Natural killer cell treated with Interleukin-12 subunit alpha and Interleukin-12 subunit beta and Interleukin-15 and Interleukin-18, amount 100 ng/mL, for 72 hours (primary cell): ENCODE measurements around the gene SUMO4. TPM values are rescaled to one million over a fixed set of nuclear protein-coding genes. Genes with fewer than 3 reads are reported as not detected.

Experiments used
- ATAC-seq, 2 donors: fragments of 150-1000 bp; cut with Tn5 transposase in 1 of 2; sonication (Bioruptor Pico), chemical (Tn5 transposase) in 1 of 2; 2 replicates each; pipeline ENCODE4 v1.10.0; 2021
- DNase-seq: peaks from one replicate; pipeline ENCODE4 v3.0.0; 2022; ENCODE audit warnings: low spot score
- H3K27ac Mint-ChIP-seq, 2 donors: 1 replicate in 1 of 2; 2 replicates in 1 of 2; pipeline ENCODE4 v1.8.0; 2022; ENCODE audit warnings: mixed read lengths in 2 of 2, mild to moderate bottlenecking in 1 of 2, moderate library complexity in 1 of 2
- H3K27me3 Mint-ChIP-seq, 2 donors: 1 replicate in 1 of 2; 2 replicates in 1 of 2; pipeline ENCODE4 v1.8.0; 2022; ENCODE audit warnings: mixed read lengths in 2 of 2
- H3K36me3 Mint-ChIP-seq: one replicate; pipeline ENCODE4 v1.8.0; 2022; ENCODE audit warnings: mixed read lengths
- H3K4me1 Mint-ChIP-seq, 2 donors: 1 replicate in 1 of 2; 2 replicates in 1 of 2; pipeline ENCODE4 v1.8.0; 2022; ENCODE audit warnings: low read depth in 2 of 2, mixed read lengths in 2 of 2, mild to moderate bottlenecking in 1 of 2
- H3K4me3 Mint-ChIP-seq: one replicate; pipeline ENCODE4 v1.8.0; 2022; ENCODE audit warnings: mixed read lengths
- H3K9me3 Mint-ChIP-seq: 2 replicates; pipeline ENCODE4 v1.8.0; 2022; ENCODE audit warnings: mixed read lengths
- total RNA-seq, 2 donors: library from RNA; stranded (reverse); gene quantifications; one replicate each; pipeline ENCODE4 v1.2.3, GENCODE V29; 2022

The SUMO4 gene
- total RNA-seq: 10 to 100 TPM in 1 of 2 donors, 1 to 10 TPM in 1; 9.0 to 23.2 TPM

DNA sequence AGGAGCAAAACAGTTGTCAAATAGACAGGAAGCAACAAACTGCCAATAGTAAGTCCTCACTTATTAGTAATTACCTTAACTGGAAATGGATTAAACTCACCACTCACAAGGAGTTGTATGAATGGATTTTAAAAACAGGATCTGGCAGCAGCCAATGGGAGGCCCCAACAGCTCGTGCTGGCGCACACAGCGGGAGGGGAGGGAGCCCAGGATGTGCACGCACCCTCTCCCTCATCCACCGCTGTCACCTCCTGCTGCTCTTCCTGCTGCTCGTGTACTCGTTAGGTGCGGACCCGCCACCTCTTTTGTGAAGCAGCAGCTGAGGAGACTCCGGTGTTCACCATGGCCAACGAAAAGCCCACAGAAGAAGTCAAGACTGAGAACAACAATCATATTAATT lies at the start of gene SUMO4:
Gene SUMO4, plus strand, starts transcription at position 213 of the 400 bp plus-strand sequence. Its CDS starts 130 bp downstream, at position 343.
- peaks cover 24 to 25% of the 10 kb centered on the region in 2 donors for H3K4me1 Mint-ChIP-seq
- H3K36me3 Mint-ChIP-seq: peaks cover 58% of the 10 kb centered on the region
- H3K4me3 Mint-ChIP-seq: no peak within 1 kb of the TSS
- H3K27me3 Mint-ChIP-seq: no peaks in the 10 kb centered on the region
- H3K27ac Mint-ChIP-seq: no peak within 1 kb of the TSS
- ATAC-seq (no peak), DNase-seq (no peak)
- H3K9me3 Mint-ChIP-seq: no peaks in the 10 kb centered on the region

DNA sequence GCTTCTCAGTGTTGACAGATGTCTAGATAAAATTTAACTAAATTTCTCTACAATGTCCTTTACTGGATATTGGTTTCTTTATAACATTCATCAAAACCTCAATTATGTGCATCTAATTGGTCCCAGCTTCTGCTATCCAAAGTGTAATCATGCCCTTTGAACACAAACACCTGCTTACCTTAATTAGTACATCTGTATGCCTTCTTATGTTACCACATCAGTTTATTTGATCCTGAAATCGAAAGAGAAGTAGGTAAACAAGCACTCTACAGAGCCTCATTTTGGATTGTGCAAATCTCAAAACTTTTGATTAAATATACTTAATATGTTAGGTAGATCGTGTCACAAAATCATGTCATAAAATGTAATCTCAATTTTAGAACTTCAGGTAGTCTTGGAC lies 46.1 kb upstream of the SUMO4 start:
- Mint-ChIP-seq H3K27ac (no peak overlapping the region), H3K27me3 (no peaks in the 10 kb centered on the region), H3K36me3 (no peaks in the 10 kb centered on the region), H3K4me1 (peaks cover 33 to 35% of the 10 kb centered on the region in 2 donors), H3K9me3 (no peaks in the 10 kb centered on the region), H3K4me3 (no peak overlapping the region)
- DNase-seq (no peak), ATAC-seq (no peak)

DNA sequence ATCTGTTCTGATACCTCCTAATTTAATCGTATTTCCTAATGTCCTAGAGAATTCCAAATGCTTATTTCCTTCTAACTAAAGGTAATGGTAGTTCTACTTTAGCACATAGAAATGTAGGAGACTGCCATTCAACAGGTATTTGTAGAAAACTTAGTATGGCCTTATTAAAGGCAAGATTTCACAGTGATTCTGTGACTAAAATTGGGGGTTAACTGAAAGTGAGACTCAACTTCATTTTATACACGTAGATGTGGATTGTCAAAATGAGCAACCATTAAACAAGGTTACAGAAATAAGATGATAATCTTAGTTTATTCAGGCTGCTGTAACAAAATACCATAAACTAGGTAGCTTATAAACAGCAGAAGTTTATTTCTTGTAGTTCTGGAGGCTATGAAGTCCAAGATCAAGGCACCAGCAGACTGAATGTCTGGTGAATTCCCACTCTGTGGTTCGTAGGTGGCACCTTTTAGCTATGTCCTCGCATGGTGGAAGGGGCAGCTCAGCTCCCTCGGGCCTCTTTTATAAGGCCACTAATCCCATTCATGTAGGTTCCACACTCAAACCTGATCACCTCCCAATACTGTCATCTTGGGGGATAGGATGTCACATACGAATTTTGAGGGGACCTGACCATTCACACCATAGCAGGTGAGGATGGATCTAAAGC lies 43.8 kb upstream of the SUMO4 start:
- H3K9me3 Mint-ChIP-seq: no peaks in the 10 kb centered on the region
- ATAC-seq (no peak), DNase-seq (no peak)
- no peaks in the 10 kb centered on the region for H3K27me3 Mint-ChIP-seq
- peaks cover 39 to 42% of the 10 kb centered on the region in 2 donors for H3K4me1 Mint-ChIP-seq
- H3K27ac Mint-ChIP-seq: no peak overlapping the region
- no peaks in the 10 kb centered on the region for H3K36me3 Mint-ChIP-seq
- no peak overlapping the region for H3K4me3 Mint-ChIP-seq

DNA sequence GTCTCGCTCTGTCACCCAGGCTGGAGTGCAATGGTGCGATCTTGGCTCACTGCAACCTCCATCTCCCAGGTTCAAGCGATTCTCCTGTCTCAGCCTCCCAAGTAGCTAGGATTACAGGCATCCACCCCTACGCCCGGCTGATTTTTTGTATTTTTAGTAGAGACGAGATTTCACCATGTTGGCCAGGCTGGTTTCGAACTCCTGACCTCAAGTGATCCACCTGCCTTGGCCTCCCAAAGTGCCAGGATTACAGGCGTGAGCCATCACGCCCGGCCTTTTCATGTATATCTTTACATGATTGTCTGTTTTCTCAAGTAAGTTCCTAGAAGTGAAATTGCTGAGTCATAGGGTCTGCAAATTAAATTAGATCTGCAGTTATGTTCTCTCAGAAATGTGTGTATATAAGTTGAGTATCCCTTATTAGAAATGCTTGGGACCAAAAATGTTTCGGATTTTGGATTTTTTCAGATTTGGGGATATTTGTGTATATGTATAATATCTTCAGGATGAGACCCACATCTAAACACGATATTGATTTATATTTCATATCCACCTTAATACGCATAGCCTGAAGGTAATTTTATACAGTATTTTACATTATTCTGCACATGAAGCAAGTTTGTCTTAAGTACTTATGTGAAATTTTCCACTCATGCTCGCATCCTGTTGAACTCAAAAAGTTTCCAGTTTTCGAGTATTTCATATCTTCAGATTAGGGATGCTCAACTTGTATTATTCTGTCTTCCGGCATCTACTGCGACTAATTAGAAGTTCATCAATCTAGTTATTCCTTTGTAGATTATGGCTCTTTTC lies 42.1 kb upstream of the SUMO4 start:
- peaks cover 8% of the 10 kb centered on the region for H3K36me3 Mint-ChIP-seq
- no peak overlapping the region for H3K4me3 Mint-ChIP-seq
- no peak for ATAC-seq

DNA sequence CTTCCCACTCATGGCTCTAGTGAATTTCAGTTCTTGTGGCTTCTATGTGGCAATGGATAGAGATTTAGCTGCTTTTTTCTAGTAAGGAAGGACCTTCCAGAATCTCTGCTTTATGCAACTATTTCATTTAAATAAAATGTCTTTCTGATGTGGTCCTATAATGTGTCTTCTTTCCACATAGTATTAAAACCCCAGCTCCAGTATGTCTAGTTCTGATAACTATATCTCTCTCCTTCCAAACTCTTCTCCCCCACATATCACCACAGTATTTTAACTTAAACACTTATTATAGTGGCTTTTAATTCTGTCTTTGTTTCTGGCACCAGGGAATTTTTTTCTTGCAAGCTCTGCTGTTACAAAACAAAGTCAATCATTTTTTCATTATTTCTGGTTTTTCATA lies 40.6 kb upstream of the SUMO4 start:
- no peak for ATAC-seq
- H3K9me3 Mint-ChIP-seq: no peaks in the 10 kb centered on the region

More for the DNA sequence above, 42.1 kb upstream of the SUMO4 start:
- Mint-ChIP-seq H3K27me3 (no peaks in the 10 kb centered on the region), H3K27ac (peak overlapping the region in 1 of 2 donors; percentile 22), H3K9me3 (no peaks in the 10 kb centered on the region), H3K4me1 (peaks cover 42 to 46% of the 10 kb centered on the region in 2 donors)
- DNase-seq: no peak

DNA sequence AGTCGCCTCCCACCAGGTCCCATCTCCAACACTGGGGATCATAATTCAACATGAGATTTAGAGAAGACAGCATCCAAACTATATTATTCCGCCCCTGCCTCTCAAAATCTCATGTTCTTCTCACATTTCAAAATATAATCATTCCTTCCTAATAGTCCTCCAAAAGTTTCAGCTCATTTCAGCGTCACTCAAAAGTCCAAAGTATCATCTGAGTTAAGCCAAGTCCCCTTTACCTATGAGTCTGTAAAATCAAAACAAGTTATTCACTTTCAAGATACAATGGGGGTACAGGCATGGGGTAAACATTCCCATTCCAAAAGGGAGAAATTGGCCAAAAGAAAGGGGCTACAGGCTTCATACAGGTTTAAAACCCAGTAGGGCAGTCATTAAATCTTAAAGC lies 39.5 kb upstream of the SUMO4 start:
- no peak for ATAC-seq
- H3K4me3 Mint-ChIP-seq: no peak overlapping the region

More for the DNA sequence above, 40.6 kb upstream of the SUMO4 start:
- Mint-ChIP-seq H3K4me1 (peaks cover 40 to 46% of the 10 kb centered on the region in 2 donors), H3K4me3 (no peak overlapping the region), H3K36me3 (peaks cover 14% of the 10 kb centered on the region), H3K27ac (peak overlapping the region in 1 of 2 donors; percentile 22), H3K27me3 (no peaks in the 10 kb centered on the region)
- DNase-seq: no peak

DNA sequence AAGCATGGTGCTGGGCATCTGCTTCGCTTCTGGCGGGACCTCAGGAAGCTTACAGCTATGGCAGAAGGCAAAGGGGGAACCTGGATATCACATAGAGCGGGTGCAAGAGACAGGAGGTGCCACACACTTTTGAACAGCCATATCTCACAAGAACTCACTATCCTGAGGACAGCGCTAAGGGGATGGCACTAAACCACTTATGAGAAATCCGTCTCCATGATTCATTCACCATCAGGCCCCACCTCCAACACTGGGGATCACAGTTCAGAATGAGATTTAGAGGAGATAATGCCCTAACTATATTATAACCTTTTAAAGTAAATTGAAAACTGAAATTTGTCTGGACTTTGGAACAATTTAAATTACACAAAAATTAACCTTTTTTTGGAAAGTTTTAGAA lies 37.8 kb upstream of the SUMO4 start:
- H3K27me3 Mint-ChIP-seq: no peaks in the 10 kb centered on the region
- no peak for DNase-seq
- peak overlapping the region in 1 of 2 donors; percentile 3 for H3K27ac Mint-ChIP-seq
- peak overlapping the region; percentile 0 for H3K4me3 Mint-ChIP-seq
- H3K4me1 Mint-ChIP-seq: peaks cover 34 to 46% of the 10 kb centered on the region in 2 donors
- no peaks in the 10 kb centered on the region for H3K9me3 Mint-ChIP-seq
- peaks cover 14% of the 10 kb centered on the region for H3K36me3 Mint-ChIP-seq
- ATAC-seq: no peak

More for the DNA sequence above, 39.5 kb upstream of the SUMO4 start:
- Mint-ChIP-seq H3K9me3 (no peaks in the 10 kb centered on the region), H3K36me3 (peaks cover 14% of the 10 kb centered on the region), H3K4me1 (peaks cover 40 to 49% of the 10 kb centered on the region in 2 donors), H3K27ac (no peak overlapping the region), H3K27me3 (no peaks in the 10 kb centered on the region)
- DNase-seq: no peak

DNA sequence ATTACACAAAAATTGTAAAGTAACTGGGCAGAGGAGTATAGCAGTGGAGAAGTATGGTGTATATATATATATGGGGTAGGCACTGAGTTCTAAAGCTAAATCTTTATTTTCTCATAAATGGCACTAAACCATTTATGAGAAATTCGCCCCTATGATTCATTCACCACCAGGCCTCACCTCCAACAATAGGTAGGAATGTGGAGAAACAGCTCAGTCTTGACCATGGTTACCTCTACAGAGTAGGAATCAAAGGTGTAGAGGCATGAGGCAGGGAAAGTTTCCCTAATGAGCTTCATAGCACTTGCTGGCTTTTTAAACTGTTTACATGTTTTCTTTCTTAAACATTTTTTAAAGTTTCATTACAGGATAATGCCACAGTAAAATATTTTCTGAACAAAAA lies 36.9 kb upstream of the SUMO4 start:
- peaks cover 14% of the 10 kb centered on the region for H3K36me3 Mint-ChIP-seq
- DNase-seq: no peak
- no peaks in the 10 kb centered on the region for H3K9me3 Mint-ChIP-seq
- H3K27ac Mint-ChIP-seq: no peak overlapping the region
- ATAC-seq: no peak
- H3K4me1 Mint-ChIP-seq: peaks cover 34 to 42% of the 10 kb centered on the region in 2 donors
- no peak overlapping the region for H3K4me3 Mint-ChIP-seq
- no peaks in the 10 kb centered on the region for H3K27me3 Mint-ChIP-seq

DNA sequence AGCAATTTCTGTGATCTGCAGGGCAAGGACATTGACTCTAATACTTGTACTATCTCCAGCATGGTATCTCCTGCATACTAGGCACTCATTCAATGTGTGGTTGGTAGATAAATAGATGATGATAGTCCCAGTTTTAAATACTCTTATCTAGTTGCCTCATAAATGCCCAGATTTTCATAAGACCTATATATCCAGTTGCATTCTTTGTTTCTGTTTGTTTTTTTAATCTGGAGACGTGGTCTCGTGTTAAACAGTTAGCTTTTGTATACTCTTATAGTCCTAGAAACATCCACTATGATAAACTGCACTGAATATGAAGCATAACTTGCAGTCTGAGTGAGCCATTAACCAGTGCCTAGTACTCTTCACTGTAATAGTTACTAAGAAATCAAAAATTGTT lies 35.5 kb upstream of the SUMO4 start:
- Mint-ChIP-seq H3K27me3 (no peaks in the 10 kb centered on the region), H3K27ac (peak overlapping the region in 1 of 2 donors; percentile 11), H3K9me3 (no peaks in the 10 kb centered on the region), H3K36me3 (peaks cover 14% of the 10 kb centered on the region), H3K4me1 (peaks cover 21 to 29% of the 10 kb centered on the region in 2 donors), H3K4me3 (no peak overlapping the region)
- ATAC-seq: no peak
- DNase-seq: no peak

DNA sequence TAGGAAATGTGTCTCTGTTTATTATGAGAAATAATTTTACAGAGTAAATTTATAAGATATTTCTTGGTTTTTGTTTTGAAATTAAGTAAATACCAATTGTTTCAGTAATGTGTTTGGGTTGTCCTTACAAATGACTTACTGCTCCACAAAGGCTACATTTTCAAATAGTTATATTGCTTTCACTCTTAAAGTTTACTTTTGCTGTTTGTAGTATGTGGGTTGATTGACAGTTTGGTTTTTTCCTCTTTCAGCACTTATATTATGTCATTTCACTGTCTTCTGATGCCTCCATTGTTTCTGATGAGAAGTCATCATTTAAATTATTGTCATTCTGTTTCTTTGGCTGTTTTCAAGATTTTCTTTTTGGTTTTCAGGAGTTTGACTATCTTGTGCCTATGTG lies 34.9 kb upstream of the SUMO4 start:
- DNase-seq (no peak), ATAC-seq (no peak)
- peaks cover 14% of the 10 kb centered on the region for H3K36me3 Mint-ChIP-seq
- no peaks in the 10 kb centered on the region for H3K9me3 Mint-ChIP-seq
- no peaks in the 10 kb centered on the region for H3K27me3 Mint-ChIP-seq
- H3K4me1 Mint-ChIP-seq: peaks cover 16 to 27% of the 10 kb centered on the region in 2 donors
- no peak overlapping the region for H3K4me3 Mint-ChIP-seq
- no peak overlapping the region for H3K27ac Mint-ChIP-seq

DNA sequence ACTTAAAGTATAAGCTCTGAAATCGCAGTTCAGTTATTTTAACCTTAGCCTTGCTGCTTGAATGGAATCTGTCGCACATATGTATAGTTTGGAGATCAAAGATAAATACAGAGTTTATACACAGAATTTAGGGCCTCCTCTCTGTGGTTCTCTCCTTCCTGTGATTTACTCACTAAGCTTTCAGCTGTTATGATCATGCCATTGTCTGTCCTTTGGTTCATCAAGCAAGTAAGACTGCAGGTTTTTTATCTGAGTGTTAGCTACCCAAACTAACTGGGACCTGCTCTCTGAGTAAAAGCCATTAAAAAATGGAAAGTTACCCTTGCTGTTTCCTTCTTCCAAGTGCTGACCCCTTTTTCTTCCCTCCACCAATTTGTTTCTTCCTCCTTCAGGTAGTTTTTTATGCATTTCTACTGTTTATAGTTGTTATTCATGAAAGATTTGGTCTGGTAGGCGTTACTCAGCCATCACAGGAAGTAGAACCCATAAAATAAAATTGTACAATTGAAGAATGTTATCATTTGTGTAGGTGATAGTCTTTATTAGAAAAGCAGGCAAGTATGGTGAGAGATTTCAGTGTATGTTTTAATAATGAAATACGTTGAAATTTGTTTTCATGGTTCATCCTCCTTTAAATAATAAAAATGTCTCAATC lies 33.7 kb upstream of the SUMO4 start:
- Mint-ChIP-seq H3K27ac (no peak overlapping the region), H3K36me3 (peaks cover 19% of the 10 kb centered on the region), H3K9me3 (no peaks in the 10 kb centered on the region), H3K27me3 (no peaks in the 10 kb centered on the region), H3K4me1 (peaks cover 14 to 27% of the 10 kb centered on the region in 2 donors), H3K4me3 (no peak overlapping the region)
- DNase-seq: no peak
- no peak for ATAC-seq

DNA sequence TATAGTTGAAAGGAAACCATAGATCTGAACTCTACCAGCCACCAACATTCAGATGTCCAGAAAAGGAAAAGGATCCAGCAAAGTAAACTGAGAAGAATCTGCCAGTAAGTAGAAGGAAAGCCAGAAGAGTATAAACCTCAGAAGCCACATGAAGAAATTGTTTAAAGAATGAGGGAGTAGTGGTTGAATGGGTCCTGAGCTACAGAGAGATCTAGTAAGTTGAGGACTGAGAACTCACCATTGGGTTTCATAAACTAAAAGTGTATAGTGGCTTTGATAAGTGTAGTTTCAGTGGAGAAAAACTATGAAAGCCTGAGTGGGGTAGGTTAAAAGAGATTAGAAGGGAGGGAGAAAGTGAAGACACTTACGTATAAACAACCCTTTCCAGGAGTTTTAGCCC lies 32.0 kb upstream of the SUMO4 start:
- H3K36me3 Mint-ChIP-seq: peaks cover 13% of the 10 kb centered on the region
- no peaks in the 10 kb centered on the region for H3K27me3 Mint-ChIP-seq
- H3K9me3 Mint-ChIP-seq: no peaks in the 10 kb centered on the region
- no peak for DNase-seq
- H3K27ac Mint-ChIP-seq: no peak overlapping the region
- H3K4me3 Mint-ChIP-seq: no peak overlapping the region
- peaks cover 13 to 22% of the 10 kb centered on the region in 2 donors for H3K4me1 Mint-ChIP-seq
- peak in 1 of 2 donors; percentile 75 for ATAC-seq

DNA sequence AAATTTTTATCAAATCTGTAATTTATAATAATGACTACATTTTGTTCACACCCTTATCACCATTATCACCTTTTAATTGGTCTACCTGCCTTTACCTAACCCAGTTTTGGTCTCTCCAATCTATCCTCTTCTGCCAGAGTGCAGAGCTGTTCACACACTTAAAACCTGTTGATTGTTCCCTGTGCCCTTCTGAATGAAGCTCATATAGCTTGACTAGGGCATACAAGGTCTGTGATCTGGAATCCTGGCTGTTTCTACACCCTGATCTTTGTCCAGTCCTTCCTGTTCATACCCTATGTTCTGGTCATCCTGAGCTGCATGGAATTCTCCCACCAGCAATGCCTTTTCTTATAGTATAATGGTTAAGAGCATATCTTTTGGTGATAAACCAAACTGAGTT lies 28.9 kb upstream of the SUMO4 start:
- Mint-ChIP-seq H3K4me1 (peaks cover 28 to 36% of the 10 kb centered on the region in 2 donors), H3K36me3 (peaks cover 15% of the 10 kb centered on the region), H3K27ac (peak overlapping the region in 1 of 2 donors; percentile 48), H3K27me3 (no peaks in the 10 kb centered on the region), H3K9me3 (no peaks in the 10 kb centered on the region), H3K4me3 (no peak overlapping the region)
- ATAC-seq: no peak
- no peak for DNase-seq

DNA sequence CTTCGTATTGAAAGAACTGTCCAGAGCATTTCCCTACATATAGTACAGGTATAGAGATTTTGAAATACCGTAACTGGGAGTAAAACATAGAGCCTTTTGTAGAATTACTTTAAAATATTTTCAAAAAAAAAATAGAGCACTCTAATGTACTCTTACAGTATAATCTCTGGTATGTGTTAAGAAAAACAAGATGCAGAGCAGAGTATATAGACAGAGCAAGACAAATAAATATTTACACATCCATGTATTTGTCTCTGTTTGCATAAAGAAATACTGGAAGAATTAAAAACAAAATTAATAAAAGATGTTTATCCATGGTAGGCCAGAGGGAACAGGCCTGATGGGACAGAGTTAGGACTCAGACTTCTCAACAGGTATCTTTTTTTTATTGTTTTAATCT lies 28.0 kb upstream of the SUMO4 start:
- no peaks in the 10 kb centered on the region for H3K27me3 Mint-ChIP-seq
- peaks cover 32 to 42% of the 10 kb centered on the region in 2 donors for H3K4me1 Mint-ChIP-seq
- H3K4me3 Mint-ChIP-seq: no peak overlapping the region
- ATAC-seq (no peak), DNase-seq (no peak)
- peak overlapping the region in 1 of 2 donors; percentile 48 for H3K27ac Mint-ChIP-seq
- H3K9me3 Mint-ChIP-seq: no peaks in the 10 kb centered on the region
- peaks cover 22% of the 10 kb centered on the region for H3K36me3 Mint-ChIP-seq
